CD14-positive monocyte (primary cell): ENCODE data around the gene TMED8. TPM values are rescaled to one million over a fixed set of nuclear protein-coding genes. Genes with fewer than 3 reads are reported as not detected.
A peak's percentile ranks its signal among the peaks of the same experiment; 100 is the strongest.

Experiments
- DNase-seq, 3 donors: peaks; one replicate each; pipeline ENCODE4 v3.0.0-alpha.2; 2011 to 2022
- H2AFZ ChIP-seq: 2 replicates; pipeline ENCODE4 v1.6.0; 2012; ENCODE audit warnings: mild to moderate bottlenecking, low read depth, low read length, inconsistent platforms; ENCODE audit not compliant: insufficient read depth, poor library complexity, severe bottlenecking
- H3K27ac ChIP-seq, 2 donors: 1 replicate in 1 of 2; 2 replicates in 1 of 2; pipeline ENCODE4 v1.5.1; 2012 to 2013; ENCODE audit warnings: low read length in 2 of 2, control low read depth in 1 of 2, inconsistent platforms in 1 of 2, low read depth in 1 of 2, mild to moderate bottlenecking in 1 of 2
- H3K27me3 ChIP-seq, 2 donors: one replicate each; pipeline versions ENCODE4 v1.6.0 to v1.6.1; 2011 to 2013; ENCODE audit warnings: low read length in 2 of 2; ENCODE audit not compliant: control insufficient read depth in 2 of 2, insufficient read depth in 2 of 2
- H3K36me3 ChIP-seq, 2 donors: replicated peaks in 1 of 2; 1 replicate in 1 of 2; 2 replicates in 1 of 2; pipeline versions ENCODE4 v1.5.1 to v1.6.1; 2012 to 2013; ENCODE audit warnings: low read length in 2 of 2, control low read depth in 1 of 2, inconsistent platforms in 1 of 2, mild to moderate bottlenecking in 1 of 2; ENCODE audit not compliant: insufficient read depth in 2 of 2, control insufficient read depth in 1 of 2
- H3K4me1 ChIP-seq, 2 donors: 1 replicate in 1 of 2; 2 replicates in 1 of 2; pipeline versions ENCODE4 v1.5.1 to v1.6.1; 2012 to 2013; ENCODE audit warnings: low read length in 2 of 2, control low read depth in 1 of 2, inconsistent platforms in 1 of 2, mild to moderate bottlenecking in 1 of 2, moderate library complexity in 1 of 2; ENCODE audit not compliant: insufficient read depth in 2 of 2, control insufficient read depth in 1 of 2
- H3K4me2 ChIP-seq: replicated peaks from 2 replicates; pipeline ENCODE3; 2012; ENCODE audit warnings: low read length, moderate library complexity, mild to moderate bottlenecking; ENCODE audit not compliant: poor library complexity, severe bottlenecking; ENCODE audit errors: extremely low read depth
- H3K4me3 ChIP-seq, 3 experiments: fragments of 200-600 bp in 1 of 3; sonication (generic) in 1 of 3; replicated peaks in 1 of 3; 1 replicate in 2 of 3; 2 replicates in 1 of 3; pipeline ENCODE4 v1.5.1; 2011 to 2013; ENCODE audit warnings: low read length in 3 of 3, mild to moderate bottlenecking in 3 of 3, control low read depth in 2 of 3, low read depth in 2 of 3, inconsistent platforms in 1 of 3, moderate library complexity in 1 of 3
- H3K79me2 ChIP-seq: 2 replicates; pipeline ENCODE4 v1.6.0; 2012; ENCODE audit warnings: mild to moderate bottlenecking, control low read depth, inconsistent platforms, low read length, moderate library complexity; ENCODE audit not compliant: insufficient read depth
- H3K9ac ChIP-seq: 2 replicates; pipeline ENCODE4 v1.6.0; 2017; ENCODE audit warnings: low read length, mild to moderate bottlenecking; ENCODE audit not compliant: insufficient read depth, poor library complexity, severe bottlenecking
- H3K9me3 ChIP-seq, 2 donors: replicated peaks in 1 of 2; 1 replicate in 1 of 2; 2 replicates in 1 of 2; pipeline versions ENCODE4 v1.5.1 to v1.6.1; 2012 to 2013; ENCODE audit warnings: low read length in 2 of 2, control low read depth in 1 of 2; ENCODE audit not compliant: control insufficient read depth in 1 of 2, insufficient read depth in 1 of 2
- H4K20me1 ChIP-seq: 2 replicates; pipeline ENCODE4 v1.6.0; 2012; ENCODE audit warnings: mild to moderate bottlenecking, low read length, control low read depth, moderate library complexity; ENCODE audit not compliant: insufficient read depth
- H3K27ac Mint-ChIP-seq, 7 donors: one replicate each; pipeline ENCODE4 v1.8.0; 2020; ENCODE audit warnings: mild to moderate bottlenecking in 7 of 7, mixed read lengths in 7 of 7, moderate library complexity in 6 of 7, inconsistent platforms in 2 of 7
- H3K27me3 Mint-ChIP-seq, 3 donors: one replicate each; pipeline ENCODE4 v1.8.0; 2021 to 2022; ENCODE audit warnings: low read depth in 3 of 3, mild to moderate bottlenecking in 3 of 3, mixed read lengths in 3 of 3, moderate library complexity in 3 of 3, inconsistent platforms in 1 of 3
- H3K36me3 Mint-ChIP-seq, 2 donors: one replicate each; pipeline ENCODE4 v1.8.0; 2020; ENCODE audit warnings: mixed read lengths in 2 of 2, inconsistent platforms in 1 of 2, mild to moderate bottlenecking in 1 of 2
- H3K4me1 Mint-ChIP-seq: one replicate; pipeline ENCODE4 v1.8.0; 2020; ENCODE audit warnings: mild to moderate bottlenecking, mixed read lengths
- H3K4me3 Mint-ChIP-seq, 2 donors: one replicate each; pipeline ENCODE4 v1.8.0; 2020; ENCODE audit warnings: mild to moderate bottlenecking in 2 of 2, mixed read lengths in 2 of 2, moderate library complexity in 1 of 2
- H3K9me3 Mint-ChIP-seq, 7 donors: one replicate each; pipeline ENCODE4 v1.8.0; 2020 to 2022; ENCODE audit warnings: mixed read lengths in 7 of 7, mild to moderate bottlenecking in 6 of 7, moderate library complexity in 6 of 7, inconsistent platforms in 2 of 7
- CTCF ChIP-seq: fragments of 200-600 bp; IDR thresholded peaks from one replicate; pipeline ENCODE4 v1.8.0; 2022; ENCODE audit warnings: antibody characterized with exemption, mild to moderate bottlenecking
- WGBS: methylation state at CpG from one replicate; pipeline ENCODE4 v1.1.5; 2013; ENCODE audit warnings: missing lambda C conversion rate; ENCODE audit not compliant: insufficient coverage; 5-methylcytosine and 5-hydroxymethylcytosine counted together
- intact Hi-C, 2 donors: fragments of 100-400 bp; cut with micrococcal nuclease; formaldehyde crosslinking; loops; one replicate each; pipeline versions ENCODE4 v1.15.0 to v1.15.1; 2023
- polyA plus RNA-seq, 3 donors: library from polyadenylated mRNA; depleted of rRNA in 1 of 3; unstranded in 2 of 3; stranded (reverse) in 1 of 3; fragments of 300-500 nt in 2 of 3; fragments of >200 nt in 1 of 3; fragmentation: Illumina TruSeq in 2 of 3; gene quantifications; 1 replicate in 2 of 3; 2 replicates in 1 of 3; pipeline ENCODE4 v1.2.3, GENCODE V29; 2012 to 2021

Gene TMED8
- polyA plus RNA-seq, 3 donors = 5.4 to 6.2 (median 6.1) TPM

- Histone ChIP-seq H3K36me3 (no peaks in the 10 kb centered on the region), H3K4me2 (peak overlapping the region; percentile 99), H2AFZ (peak overlapping the region; percentile 99), H3K4me3 (peak overlapping the region; percentile 82 to 96 (median 83)), H3K9me3 (no peaks in the 10 kb centered on the region), H3K27ac (no peak overlapping the region), H3K27me3 (no peaks in the 10 kb centered on the region), H3K9ac (no peak overlapping the region), H4K20me1 (no peaks in the 10 kb centered on the region), H3K4me1 (peaks cover 12 to 23% of the 10 kb centered on the region in 2 donors), H3K79me2 (peaks cover 10% of the 10 kb centered on the region)
- Mint-ChIP-seq H3K27ac (peak overlapping the region in 5 of 7 donors; percentile 51 to 100 (median 99)), H3K4me3 (peak overlapping the region; percentile 98), H3K36me3 (peaks cover 3 to 6% of the 10 kb centered on the region in 2 donors), H3K9me3 (no peaks in the 10 kb centered on the region), H3K27me3 (no peaks in the 10 kb centered on the region), H3K4me1 (peaks cover 19% of the 10 kb centered on the region)
- TF ChIP-seq CTCF = no peak
- WGBS = 4% methylated on average over 4 of the region's 5 CpGs
- peak in 1 of 3 donors; percentile 14 for DNase-seq
- intact Hi-C loops = loop anchor here (5.0 to 10.0 kb wide), 3 partner anchors 55 to 448 kb away; partner anchors contain the start of genes SAMD15 (in 2 of the 2), TMED8 (in 2 of the 2), AHSA1 (in 1 of the 2) and VIPAS39 (in 1 of the 2)
Observed at GRCh38 chr14:77322250-77322902, 54.5 kb downstream of the TMED8 start.

GRCh38 chr14:77320238-77320935, 56.5 kb downstream of the TMED8 start, which contains the start of gene POMT2:
POMT2 (minus strand) TSS chr14:77320883; CDS start chr14:77320681, 202 bp downstream.
- H4K20me1 ChIP-seq = no peaks in the 10 kb centered on the region
- peak within 1 kb of the TSS; percentile 99 for H2AFZ ChIP-seq
- H3K9me3 Mint-ChIP-seq = no peaks in the 10 kb centered on the region
- no peaks in the 10 kb centered on the region for H3K36me3 ChIP-seq
- peak within 1 kb of the TSS; percentile 94 to 96 for H3K27ac ChIP-seq
- intact Hi-C loops = loop anchor here (2.0 to 10.0 kb wide), 4 partner anchors 57 to 446 kb away; partner anchors contain the start of genes SAMD15 (in 2 of the 2), TMED8 (in 2 of the 2), VIPAS39 (in 2 of the 2) and AHSA1 (in 1 of the 2)
- peaks cover 19% of the 10 kb centered on the region for H3K4me1 Mint-ChIP-seq
- DNase-seq = peak; percentile 88 to 92 (median 91)
- H3K4me2 ChIP-seq = peak within 1 kb of the TSS; percentile 99
- peak within 1 kb of the TSS; percentile 97 to 100 (median 99) for H3K27ac Mint-ChIP-seq
- H3K27me3 Mint-ChIP-seq = no peaks in the 10 kb centered on the region
- H3K4me3 Mint-ChIP-seq = peak within 1 kb of the TSS; percentile 98
- H3K9me3 ChIP-seq = no peaks in the 10 kb centered on the region
- peak within 1 kb of the TSS; percentile 82 to 96 (median 83) for H3K4me3 ChIP-seq
- peaks cover 10% of the 10 kb centered on the region for H3K79me2 ChIP-seq
- TF ChIP-seq CTCF = peak; percentile 56
- under 1% methylated on average over 65 of the region's 69 CpGs for WGBS
- peaks cover 0 to 6% of the 10 kb centered on the region in 2 donors for H3K36me3 Mint-ChIP-seq
- H3K4me1 ChIP-seq = peaks cover 12 to 23% of the 10 kb centered on the region in 2 donors
- H3K9ac ChIP-seq = peak within 1 kb of the TSS; percentile 84
- H3K27me3 ChIP-seq = no peaks in the 10 kb centered on the region
